ENCODE data around the gene MMP21. TPM values are rescaled to one million over a fixed set of nuclear protein-coding genes. Genes with fewer than 3 reads are reported as not detected.

MMP21 gene
- total and polyA plus RNA-seq, 2 of the 13 experiments (the other 11 are each of a cell fraction or from before 2014, with no cell fraction given), result not detected

- Histone ChIP-seq H3K4me3 (replicated peaks in 1 of 3; ENCODE audit: insufficient read depth in 1 of 3, low read depth in 2 of 3, low read length in 3 of 3) (no peak overlapping the region), H3K9me3 (ENCODE audit: low read length) (no peaks in the 10 kb centered on the region), H3K27me3 (ENCODE audit: control insufficient read depth in 1 of 2, insufficient read depth in 2 of 2, low read length in 2 of 2) (no peaks in the 10 kb centered on the region), H3K4me1 (ENCODE audit: insufficient read depth, low read length) (peaks cover 54% of the 10 kb centered on the region), H3K9ac (ENCODE audit: insufficient read depth, low read depth, low read length) (no peak overlapping the region), H3K79me2 (ENCODE audit: insufficient read depth, low read length) (no peaks in the 10 kb centered on the region), H3K27ac (ENCODE audit: extremely low read length, insufficient read depth, low read length) (peak overlapping the region; percentile 57), H2AFZ (ENCODE audit: low read length) (no peak overlapping the region), H4K20me1 (ENCODE audit: insufficient read depth, low read length) (no peaks in the 10 kb centered on the region), H3K4me2 (ENCODE audit: low read depth, low read length) (peak overlapping the region; percentile 12; the same call in 1 of the 2 replicates), H3K36me3 (replicated peaks in 1 of 2; ENCODE audit: control insufficient read depth in 1 of 2, insufficient read depth in 2 of 2, low read length in 2 of 2) (peaks cover 0 to 8% of the 10 kb centered on the region in 2 experiments; a peak in 2 of 5 replicates)
- POLR2A ChIA-PET, result interaction anchor here (1.2 kb wide), 1 partner anchor 11 kb away, joined by 4 read pairs; no protein-coding TSS in a partner anchor
- CTCF ChIA-PET (ENCODE audit: low intra/inter-chr PET ratio, low total read pairs), result no interaction called here
- BruUV-seq (replicated peaks), result no TSS peak
- 92% methylated on average over 6 of the region's 8 CpGs for WGBS (ENCODE audit: low lambda C conversion rate)
- no peak for TF ChIP-seq KDM6A (CRISPR knock-in tag; IDR thresholded peaks at IDR 0.05; ENCODE audit: low read depth)
- no peak for TF ChIP-seq AKAP8 (CRISPR knock-in tag; IDR thresholded peaks at IDR 0.05)
- TF ChIP-seq HOXA7 (CRISPR knock-in tag; IDR thresholded peaks at IDR 0.05), result no peak
- no peak for TF ChIP-seq ZNF382 (CRISPR knock-in tag; IDR thresholded peaks at IDR 0.05; ENCODE audit: borderline replicate concordance)
- no peak for TF ChIP-seq PCBP2 (optimal IDR thresholded peaks at IDR 0.05; ENCODE audit: low read depth, low read length, poor library complexity, severe bottlenecking)
- ATAC-seq (no peak), FAIRE-seq (no peak), DNase-seq (ENCODE audit: low spot score) (no peak)
- intact Hi-C loops (cut with micrococcal nuclease; ENCODE audit: unreplicated experiment), result no loop called here
- in situ Hi-C loops (cut with HindIII; ENCODE audit: extremely low pct_ligation_motif_present, low pct_unique_long_range_greater_than_20kb), result no loop called here
Measured at GRCh38 chr10:125797424-125797823, 21.8 kb upstream of the MMP21 start.

DNA sequence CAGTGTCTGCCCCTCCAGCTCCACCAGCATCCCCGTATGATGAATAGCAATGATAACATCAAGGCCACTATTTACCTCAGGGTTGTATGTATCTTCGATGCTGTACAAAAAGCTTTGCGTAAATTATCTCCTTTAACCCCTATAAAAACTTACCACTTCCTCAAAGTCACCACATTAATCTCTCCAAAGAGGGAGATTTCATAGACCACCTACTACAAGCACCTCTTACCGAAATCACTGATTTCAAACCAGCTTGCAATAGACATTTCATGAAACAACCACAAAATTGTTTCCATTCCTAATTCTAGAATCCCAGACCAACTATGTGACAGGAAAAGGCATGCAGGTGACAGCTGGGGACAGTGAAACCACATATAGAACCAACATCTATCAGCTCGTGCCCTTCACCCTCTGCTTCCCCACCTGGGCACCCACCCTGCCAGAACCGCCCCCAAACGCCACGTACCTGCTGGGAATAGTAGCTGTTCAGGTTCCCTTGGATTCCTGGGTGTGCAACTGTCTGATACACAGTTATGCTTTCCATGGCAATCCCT lies 20.1 kb upstream of the MMP21 start:
- BruUV-seq (replicated peaks), result no TSS peak
- H3K27ac ChIP-seq (ENCODE audit: extremely low read length, insufficient read depth, low read length), result no peak overlapping the region
- WGBS (ENCODE audit: low lambda C conversion rate), result 85% methylated on average over 7 of the region's 8 CpGs
- H3K9ac ChIP-seq (ENCODE audit: insufficient read depth, low read depth, low read length), result no peak overlapping the region
- peaks cover 4% of the 10 kb centered on the region; the same call in 1 of the 2 replicates for H4K20me1 ChIP-seq (ENCODE audit: insufficient read depth, low read length)
- intact Hi-C loops (cut with micrococcal nuclease; ENCODE audit: unreplicated experiment) (no loop called here), in situ Hi-C loops (cut with HindIII; ENCODE audit: extremely low pct_ligation_motif_present, low pct_unique_long_range_greater_than_20kb) (no loop called here)
- H3K4me3 ChIP-seq (replicated peaks in 1 of 3; ENCODE audit: insufficient read depth in 1 of 3, low read depth in 2 of 3, low read length in 3 of 3), result no peak overlapping the region
- H3K36me3 ChIP-seq (replicated peaks in 1 of 2; ENCODE audit: control insufficient read depth in 1 of 2, insufficient read depth in 2 of 2, low read length in 2 of 2), result peaks cover 4 to 10% of the 10 kb centered on the region in 2 experiments; a peak in 1 of 5 replicates
- CTCF ChIA-PET (ENCODE audit: low intra/inter-chr PET ratio, low total read pairs), result no interaction called here
- H3K4me1 ChIP-seq (ENCODE audit: insufficient read depth, low read length), result peaks cover 64% of the 10 kb centered on the region
- FAIRE-seq (no peak), ATAC-seq (no peak), DNase-seq (ENCODE audit: low spot score) (no peak)
- H3K27me3 ChIP-seq (ENCODE audit: control insufficient read depth in 1 of 2, insufficient read depth in 2 of 2, low read length in 2 of 2), result no peaks in the 10 kb centered on the region
- no peak overlapping the region for H3K4me2 ChIP-seq (ENCODE audit: low read depth, low read length)
- H2AFZ ChIP-seq (ENCODE audit: low read length), result no peak overlapping the region
- H3K9me3 ChIP-seq (ENCODE audit: low read length), result no peaks in the 10 kb centered on the region
- no peaks in the 10 kb centered on the region for H3K79me2 ChIP-seq (ENCODE audit: insufficient read depth, low read length)
- TF ChIP-seq PRPF4 (IDR thresholded peaks at IDR 0.05; ENCODE audit: low read depth, low read length, poor library complexity, severe bottlenecking) (no peak), ZNF564 (CRISPR knock-in tag; IDR thresholded peaks at IDR 0.05) (no peak), GATAD1 (CRISPR knock-in tag; IDR thresholded peaks at IDR 0.05) (no peak), ZNF746 (CRISPR knock-in tag; IDR thresholded peaks at IDR 0.05) (no peak), MED1 (CRISPR knock-in tag; IDR thresholded peaks at IDR 0.05) (no peak), DBP (CRISPR knock-in tag; IDR thresholded peaks at IDR 0.05; ENCODE audit: not compliant biosample characterization) (no peak)
- TF ChIP-seq, protein P1, sequence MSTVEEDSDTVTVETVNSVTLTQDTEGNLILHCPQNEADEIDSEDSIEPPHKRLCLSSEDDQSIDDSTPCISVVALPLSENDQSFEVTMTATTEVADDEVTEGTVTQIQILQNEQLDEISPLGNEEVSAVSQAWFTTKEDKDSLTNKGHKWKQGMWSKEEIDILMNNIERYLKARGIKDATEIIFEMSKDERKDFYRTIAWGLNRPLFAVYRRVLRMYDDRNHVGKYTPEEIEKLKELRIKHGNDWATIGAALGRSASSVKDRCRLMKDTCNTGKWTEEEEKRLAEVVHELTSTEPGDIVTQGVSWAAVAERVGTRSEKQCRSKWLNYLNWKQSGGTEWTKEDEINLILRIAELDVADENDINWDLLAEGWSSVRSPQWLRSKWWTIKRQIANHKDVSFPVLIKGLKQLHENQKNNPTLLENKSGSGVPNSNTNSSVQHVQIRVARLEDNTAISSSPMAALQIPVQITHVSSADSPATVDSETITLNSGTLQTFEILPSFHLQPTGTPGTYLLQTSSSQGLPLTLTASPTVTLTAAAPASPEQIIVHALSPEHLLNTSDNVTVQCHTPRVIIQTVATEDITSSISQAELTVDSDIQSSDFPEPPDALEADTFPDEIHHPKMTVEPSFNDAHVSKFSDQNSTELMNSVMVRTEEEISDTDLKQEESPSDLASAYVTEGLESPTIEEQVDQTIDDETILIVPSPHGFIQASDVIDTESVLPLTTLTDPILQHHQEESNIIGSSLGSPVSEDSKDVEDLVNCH (CRISPR knock-in tag; IDR thresholded peaks at IDR 0.05), result no peak
- POLR2A ChIA-PET, result no interaction called here
